HG02943 (cell line): ENCODE data around the gene KDM6A.

Experiments
- ATAC-seq: cut with Tn5 transposase; IDR thresholded peaks from one replicate; pipeline ENCODE4 v1.9.1; 2021; ENCODE audit warnings: mild to moderate bottlenecking, low read depth, moderate library complexity; ENCODE audit not compliant: unreplicated experiment

KDM6A gene

DNA sequence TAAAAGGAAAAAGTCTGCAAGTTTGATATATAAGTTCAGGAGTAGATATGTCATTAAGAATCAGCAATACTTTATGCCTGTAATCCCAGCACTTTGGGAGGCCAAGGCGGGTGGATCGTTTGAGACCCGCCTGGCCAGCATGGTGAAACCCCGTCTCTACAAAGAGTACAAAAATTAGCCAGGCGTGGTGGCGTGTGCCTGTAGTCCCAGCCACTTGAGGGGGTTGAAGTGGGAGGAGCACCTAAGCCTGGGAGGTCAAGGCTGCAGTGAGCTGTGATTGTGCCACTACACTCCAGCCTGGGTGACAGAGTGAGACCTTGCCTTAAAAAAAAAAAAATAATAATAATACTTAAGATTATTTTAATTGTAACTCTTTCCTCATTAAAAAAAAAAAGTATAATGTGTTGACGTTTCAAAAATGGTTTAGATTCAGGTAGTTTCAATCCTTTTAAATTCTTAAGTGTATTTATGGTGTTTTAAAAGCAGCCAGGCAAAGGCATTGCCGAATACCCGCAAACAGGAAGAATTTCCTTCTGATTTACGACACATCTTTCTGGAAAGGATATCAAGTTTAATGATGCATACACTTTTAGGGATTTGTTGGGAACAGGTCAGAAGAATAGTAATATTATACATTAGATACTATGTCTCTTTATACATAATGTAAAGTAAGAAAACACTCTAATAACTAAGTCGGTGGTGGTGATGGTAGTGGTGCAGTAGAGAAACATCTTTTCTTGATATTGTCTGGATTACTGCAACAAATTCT, 80.9 kb downstream of the KDM6A start:
- no peak for ATAC-seq

DNA sequence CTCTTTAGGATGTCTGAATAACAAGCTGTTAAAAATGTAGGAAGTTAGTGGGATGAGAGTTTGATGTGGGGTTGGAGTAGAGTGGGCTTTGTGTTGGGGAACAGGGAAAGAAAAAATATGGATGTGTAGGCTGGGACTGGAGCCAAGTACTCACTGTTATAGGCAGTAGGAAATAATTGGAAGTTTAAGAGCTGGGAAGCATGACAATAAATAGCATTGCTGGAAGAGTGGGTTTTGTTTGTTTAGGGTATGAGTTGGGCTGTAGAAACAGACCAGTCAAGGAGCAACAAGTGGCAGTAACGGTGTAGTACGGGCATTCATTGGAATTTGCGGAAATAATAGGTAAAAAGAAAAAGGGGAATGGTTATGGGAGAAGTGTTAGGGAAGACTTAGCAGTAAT, 81.6 kb downstream of the KDM6A start:
- ATAC-seq = no peak

- ATAC-seq = no peak
These were observed 84.9 kb downstream of the KDM6A start for GRCh38 chrX:44957848-44958247.

- no peak for ATAC-seq
These were observed 85.5 kb downstream of the KDM6A start for GRCh38 chrX:44958480-44958879.

DNA sequence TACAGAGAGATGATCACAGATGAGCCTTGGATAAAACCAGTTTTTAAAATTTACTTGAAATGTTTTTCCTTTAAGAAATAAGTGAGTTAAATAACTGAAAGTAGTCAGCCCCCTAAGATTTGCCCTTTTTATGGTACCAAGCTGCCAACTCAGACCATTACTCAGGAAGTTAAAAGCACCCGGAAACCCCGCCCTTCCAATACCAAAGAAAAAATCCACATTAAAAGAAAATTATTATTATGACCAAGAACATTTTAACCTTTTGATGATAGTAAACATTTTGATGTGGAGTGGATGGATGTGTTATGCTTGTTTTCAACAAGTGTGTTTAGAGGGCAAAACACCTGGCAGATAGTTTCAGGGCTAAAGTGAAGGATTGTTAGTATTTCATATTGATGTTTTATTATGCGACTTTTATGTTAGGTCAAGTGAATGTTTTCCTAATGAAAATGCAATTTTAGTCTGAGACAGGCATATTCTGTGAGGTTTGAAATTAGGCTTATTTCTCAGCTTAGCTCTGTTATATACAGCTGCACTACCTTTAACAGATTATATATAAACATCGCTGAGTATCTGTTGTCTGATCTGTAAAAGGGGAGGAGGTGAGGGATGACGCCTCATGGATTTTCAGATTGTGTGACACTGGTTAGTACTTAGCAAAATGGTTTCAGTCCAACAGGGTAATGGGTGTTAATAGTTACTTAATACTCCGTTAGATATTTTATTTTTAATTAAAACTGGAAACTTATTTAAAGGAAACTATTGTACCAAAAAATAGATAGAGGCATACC, 89.0 kb downstream of the KDM6A start:
- no peak for ATAC-seq

- ATAC-seq = no peak
These were observed 90.0 kb downstream of the KDM6A start for GRCh38 chrX:44962944-44963343.

DNA sequence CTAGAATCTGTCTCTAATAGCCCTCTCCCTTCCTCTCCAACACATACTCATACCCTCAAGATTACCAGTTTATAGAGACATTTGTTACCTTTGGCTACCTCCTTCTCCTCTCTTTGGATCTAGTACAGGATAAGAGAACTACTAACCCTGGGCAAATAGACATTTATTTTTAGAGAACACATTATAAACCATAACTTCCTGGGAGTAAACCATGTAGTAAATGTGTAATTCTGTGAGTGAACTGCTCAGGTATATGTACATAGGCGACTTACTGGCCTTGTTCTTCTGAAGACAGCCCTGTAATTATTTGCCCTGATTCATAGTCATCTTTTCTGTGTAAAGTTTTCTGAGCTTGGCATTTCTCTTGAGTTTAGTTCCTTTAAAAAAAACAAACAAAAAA, 94.2 kb downstream of the KDM6A start:
- ATAC-seq = no peak

DNA sequence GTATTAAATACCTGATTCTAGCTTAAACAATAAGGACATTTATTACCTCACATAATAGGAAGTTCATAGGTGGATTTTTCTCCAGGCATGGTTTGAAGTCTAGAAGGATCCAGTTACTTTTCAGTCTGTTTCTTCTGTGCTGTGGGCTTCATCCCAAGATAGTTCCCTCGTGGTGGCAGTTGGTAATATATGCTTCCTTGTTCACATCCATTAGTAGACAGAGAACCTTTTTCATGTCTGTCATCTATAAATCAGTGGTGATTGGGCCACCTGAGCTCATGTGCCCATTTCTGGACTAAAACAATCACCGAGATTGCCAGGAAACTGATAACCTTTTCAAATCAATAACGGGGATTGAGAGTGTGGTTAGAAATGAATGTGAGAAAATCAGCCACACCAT, 97.7 kb downstream of the KDM6A start:
- ATAC-seq = no peak

GRCh38 chrX:44971674-44972073, 98.7 kb downstream of the KDM6A start:
- no peak for ATAC-seq

- no peak for ATAC-seq
These were observed 99.1 kb downstream of the KDM6A start for GRCh38 chrX:44972132-44972531.

DNA sequence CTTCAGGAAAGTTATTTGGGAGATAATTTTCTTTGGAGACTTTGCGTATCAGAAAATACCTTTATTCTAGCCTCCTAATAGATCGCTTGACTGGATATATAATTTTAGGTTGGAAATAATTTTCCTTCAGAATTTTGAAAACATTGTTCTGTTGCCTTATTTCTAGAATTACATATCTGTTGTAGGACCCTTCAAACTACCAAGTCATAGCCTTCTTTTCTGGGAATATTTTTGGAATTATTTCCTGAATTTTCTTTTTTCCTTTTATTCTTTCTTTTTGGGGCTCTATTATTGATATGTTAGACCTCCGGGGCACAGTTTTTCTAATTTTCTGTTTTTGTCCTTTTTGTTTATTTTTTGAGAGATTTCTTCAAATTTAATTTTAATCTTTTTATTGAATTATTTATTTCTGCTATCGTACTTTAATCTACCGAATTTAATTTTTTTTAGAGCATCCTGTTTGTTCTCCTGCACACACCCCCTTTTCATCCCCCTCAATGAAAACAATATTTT, 100.5 kb downstream of the KDM6A start:
- no peak for ATAC-seq

GRCh38 chrX:44974451-44974850, 101.5 kb downstream of the KDM6A start:
- no peak for ATAC-seq

GRCh38 chrX:44975666-44976263, 102.8 kb downstream of the KDM6A start:
- ATAC-seq = no peak

DNA sequence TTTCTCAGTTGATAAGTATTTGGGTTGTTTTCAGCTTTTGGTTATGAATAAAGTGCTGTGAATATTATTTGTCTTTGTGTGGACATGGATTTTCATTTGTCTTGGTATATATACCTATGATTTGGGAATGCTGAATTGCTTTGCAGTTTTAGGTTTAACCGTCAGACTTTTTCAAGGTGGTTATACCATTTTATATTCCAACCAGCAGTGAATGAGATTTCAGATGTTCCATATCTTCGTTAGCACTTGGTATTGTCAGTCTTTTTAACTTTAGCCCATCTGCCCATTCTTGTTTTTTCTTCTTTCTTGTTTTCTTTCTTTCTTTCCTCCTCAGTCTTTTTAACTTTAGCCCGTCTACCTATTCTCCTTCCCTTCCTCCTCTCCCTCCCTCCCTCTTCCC, 106.0 kb downstream of the KDM6A start:
- no peak for ATAC-seq

GRCh38 chrX:44980403-44980802, 107.4 kb downstream of the KDM6A start:
- ATAC-seq = no peak

DNA sequence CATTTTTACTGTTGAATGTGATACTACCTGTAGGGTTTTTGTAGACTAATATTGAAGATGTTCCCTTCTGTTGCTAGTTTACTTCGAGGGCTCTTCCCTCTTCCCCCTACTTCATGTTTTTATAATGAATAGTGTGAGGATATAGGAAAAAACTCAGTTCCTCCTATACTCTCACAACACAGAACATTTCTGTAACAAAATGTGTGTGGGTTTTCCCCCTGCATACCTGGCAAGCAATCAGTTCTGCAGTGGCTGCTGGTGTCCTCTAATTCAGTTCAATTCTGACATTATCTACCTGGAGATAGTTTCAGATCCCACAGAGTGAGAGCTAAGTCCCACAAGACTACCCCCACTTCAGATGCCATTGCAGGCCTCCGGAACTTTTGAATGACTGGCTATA, 107.9 kb downstream of the KDM6A start:
- no peak for ATAC-seq

GRCh38 chrX:44989995-44990770, 117.2 kb downstream of the KDM6A start:
- ATAC-seq = no peak

DNA sequence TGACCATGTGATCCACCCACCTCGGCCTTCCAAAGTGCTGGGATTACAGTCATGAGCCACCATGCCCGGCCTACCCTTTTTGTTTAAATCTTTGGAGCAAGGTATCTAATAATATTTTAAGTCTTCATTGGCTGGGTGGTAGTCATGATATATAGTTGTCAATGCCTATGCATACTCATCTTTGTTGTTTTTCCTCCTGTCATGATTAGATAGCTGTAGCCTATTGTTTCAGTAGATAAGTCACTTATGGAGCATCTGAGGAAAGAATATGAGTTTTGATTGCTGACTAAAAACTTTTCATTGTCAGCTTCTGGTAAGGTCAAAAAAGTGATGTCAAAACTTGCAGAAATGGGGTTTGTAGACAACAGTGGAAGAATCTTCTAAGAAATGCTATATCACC, 119.8 kb downstream of the KDM6A start:
- ATAC-seq = no peak

DNA sequence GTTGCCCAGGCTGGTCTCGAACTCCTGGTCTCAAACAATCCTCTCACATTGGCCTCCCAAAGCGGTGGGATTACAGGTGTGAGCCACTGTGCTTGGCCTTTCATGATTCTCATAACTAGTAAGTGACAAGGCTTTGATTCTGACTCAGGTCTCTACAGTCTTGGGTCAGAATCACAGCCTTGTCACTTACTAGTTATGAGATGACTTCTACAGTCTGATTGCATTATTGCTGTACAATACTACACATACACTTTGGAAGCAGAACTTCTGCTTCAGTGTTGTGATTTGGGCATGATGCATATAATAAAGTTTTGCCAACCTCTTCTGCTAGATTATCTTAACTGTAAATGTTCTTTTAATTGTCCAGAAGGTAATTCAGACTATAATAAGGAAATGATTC, 123.3 kb downstream of the KDM6A start:
- ATAC-seq = no peak

DNA sequence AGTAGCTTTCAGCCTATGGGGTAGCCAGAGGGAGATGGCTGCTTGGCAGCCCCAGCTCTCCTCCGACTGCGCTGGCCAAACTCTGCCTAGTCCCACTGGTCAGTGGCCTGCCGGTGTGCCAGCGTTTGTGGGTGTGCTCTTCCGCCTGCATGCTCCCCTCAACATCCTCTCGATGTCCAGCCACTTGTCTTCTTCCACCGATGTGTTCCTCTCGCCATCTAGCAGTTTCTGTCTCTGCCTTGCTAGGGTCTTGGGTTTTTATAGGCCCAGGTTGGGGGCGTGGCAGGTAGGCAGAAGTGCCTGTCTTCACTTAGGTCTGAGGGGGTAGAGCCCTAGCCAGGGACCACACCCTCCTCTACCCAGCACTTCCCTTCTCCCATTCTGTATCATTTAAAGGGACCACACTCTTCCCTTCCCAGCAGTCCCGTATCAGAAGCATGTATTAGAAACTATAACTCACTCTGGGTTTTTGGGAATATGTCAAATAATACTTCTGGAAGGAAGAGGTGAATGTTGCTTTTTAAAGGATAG, 124.4 kb downstream of the KDM6A start:
- no peak for ATAC-seq
